ENCODE results near the gene THBS3. TPM values are rescaled to one million over a fixed set of nuclear protein-coding genes. Genes with fewer than 3 reads are reported as not detected.

Gene THBS3
- total and polyA plus RNA-seq, 2 of the 13 experiments (the other 11 are each of a cell fraction or from before 2014, with no cell fraction given) = 0.86 to 3.6 TPM

DNA sequence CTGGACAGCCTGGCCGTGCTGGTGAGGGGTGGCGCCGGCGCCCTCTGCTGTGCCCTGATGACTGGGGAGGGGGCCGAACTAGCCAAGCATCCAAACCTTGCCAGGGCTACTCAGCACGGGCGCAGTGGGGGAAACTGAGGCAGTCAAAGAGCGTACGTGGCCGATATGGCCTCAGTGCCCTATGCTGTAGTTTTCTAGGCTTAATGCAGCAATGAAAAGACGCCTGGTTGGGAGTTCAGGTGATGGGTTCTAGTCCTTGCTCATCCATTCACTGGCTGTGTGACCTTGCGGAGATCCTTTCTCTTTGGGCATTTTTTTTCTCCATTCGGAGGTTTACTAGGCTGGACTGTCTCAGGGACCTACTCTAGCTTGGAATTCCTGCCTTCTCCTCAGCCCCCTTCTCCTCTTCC, 1.6 kb upstream of the THBS3 start (continued):
- TF ChIP-seq, protein P1, sequence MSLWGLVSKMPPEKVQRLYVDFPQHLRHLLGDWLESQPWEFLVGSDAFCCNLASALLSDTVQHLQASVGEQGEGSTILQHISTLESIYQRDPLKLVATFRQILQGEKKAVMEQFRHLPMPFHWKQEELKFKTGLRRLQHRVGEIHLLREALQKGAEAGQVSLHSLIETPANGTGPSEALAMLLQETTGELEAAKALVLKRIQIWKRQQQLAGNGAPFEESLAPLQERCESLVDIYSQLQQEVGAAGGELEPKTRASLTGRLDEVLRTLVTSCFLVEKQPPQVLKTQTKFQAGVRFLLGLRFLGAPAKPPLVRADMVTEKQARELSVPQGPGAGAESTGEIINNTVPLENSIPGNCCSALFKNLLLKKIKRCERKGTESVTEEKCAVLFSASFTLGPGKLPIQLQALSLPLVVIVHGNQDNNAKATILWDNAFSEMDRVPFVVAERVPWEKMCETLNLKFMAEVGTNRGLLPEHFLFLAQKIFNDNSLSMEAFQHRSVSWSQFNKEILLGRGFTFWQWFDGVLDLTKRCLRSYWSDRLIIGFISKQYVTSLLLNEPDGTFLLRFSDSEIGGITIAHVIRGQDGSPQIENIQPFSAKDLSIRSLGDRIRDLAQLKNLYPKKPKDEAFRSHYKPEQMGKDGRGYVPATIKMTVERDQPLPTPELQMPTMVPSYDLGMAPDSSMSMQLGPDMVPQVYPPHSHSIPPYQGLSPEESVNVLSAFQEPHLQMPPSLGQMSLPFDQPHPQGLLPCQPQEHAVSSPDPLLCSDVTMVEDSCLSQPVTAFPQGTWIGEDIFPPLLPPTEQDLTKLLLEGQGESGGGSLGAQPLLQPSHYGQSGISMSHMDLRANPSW (CRISPR knock-in tag; IDR thresholded peaks at IDR 0.05; ENCODE audit: borderline replicate concordance) = no peak
- TF ChIP-seq HNRNPLL (IDR thresholded peaks at IDR 0.05; ENCODE audit: low read depth, low read length, poor library complexity, severe bottlenecking) (no peak), DMAP1 (CRISPR knock-in tag; IDR thresholded peaks at IDR 0.05) (peak; percentile 61; the same call in 1 of the 2 replicates), MED1 (CRISPR knock-in tag; IDR thresholded peaks at IDR 0.05) (no peak), EEA1 (CRISPR knock-in tag; IDR thresholded peaks at IDR 0.05; ENCODE audit: borderline replicate concordance) (peak; percentile 44; the same call in 1 of the 2 replicates), TBX2 (CRISPR knock-in tag; IDR thresholded peaks at IDR 0.05; ENCODE audit: borderline replicate concordance) (no peak), ISX (CRISPR knock-in tag; conservative IDR thresholded peaks at IDR 0.05) (no peak), EED (CRISPR knock-in tag; IDR thresholded peaks at IDR 0.05) (0 out of 2 replicates have a peak, but pooled peaks have one; percentile 1), HIVEP1 (CRISPR knock-in tag; IDR thresholded peaks at IDR 0.05) (no peak), ZNF629 (CRISPR knock-in tag; conservative IDR thresholded peaks at IDR 0.05) (no peak)
- TF ChIP-seq, protein P2, sequence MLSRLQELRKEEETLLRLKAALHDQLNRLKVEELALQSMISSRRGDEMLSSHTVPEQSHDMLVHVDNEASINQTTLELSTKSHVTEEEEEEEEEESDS (CRISPR knock-in tag; IDR thresholded peaks at IDR 0.05; ENCODE audit: borderline replicate concordance) = no peak
- TF ChIP-seq, protein P3, sequence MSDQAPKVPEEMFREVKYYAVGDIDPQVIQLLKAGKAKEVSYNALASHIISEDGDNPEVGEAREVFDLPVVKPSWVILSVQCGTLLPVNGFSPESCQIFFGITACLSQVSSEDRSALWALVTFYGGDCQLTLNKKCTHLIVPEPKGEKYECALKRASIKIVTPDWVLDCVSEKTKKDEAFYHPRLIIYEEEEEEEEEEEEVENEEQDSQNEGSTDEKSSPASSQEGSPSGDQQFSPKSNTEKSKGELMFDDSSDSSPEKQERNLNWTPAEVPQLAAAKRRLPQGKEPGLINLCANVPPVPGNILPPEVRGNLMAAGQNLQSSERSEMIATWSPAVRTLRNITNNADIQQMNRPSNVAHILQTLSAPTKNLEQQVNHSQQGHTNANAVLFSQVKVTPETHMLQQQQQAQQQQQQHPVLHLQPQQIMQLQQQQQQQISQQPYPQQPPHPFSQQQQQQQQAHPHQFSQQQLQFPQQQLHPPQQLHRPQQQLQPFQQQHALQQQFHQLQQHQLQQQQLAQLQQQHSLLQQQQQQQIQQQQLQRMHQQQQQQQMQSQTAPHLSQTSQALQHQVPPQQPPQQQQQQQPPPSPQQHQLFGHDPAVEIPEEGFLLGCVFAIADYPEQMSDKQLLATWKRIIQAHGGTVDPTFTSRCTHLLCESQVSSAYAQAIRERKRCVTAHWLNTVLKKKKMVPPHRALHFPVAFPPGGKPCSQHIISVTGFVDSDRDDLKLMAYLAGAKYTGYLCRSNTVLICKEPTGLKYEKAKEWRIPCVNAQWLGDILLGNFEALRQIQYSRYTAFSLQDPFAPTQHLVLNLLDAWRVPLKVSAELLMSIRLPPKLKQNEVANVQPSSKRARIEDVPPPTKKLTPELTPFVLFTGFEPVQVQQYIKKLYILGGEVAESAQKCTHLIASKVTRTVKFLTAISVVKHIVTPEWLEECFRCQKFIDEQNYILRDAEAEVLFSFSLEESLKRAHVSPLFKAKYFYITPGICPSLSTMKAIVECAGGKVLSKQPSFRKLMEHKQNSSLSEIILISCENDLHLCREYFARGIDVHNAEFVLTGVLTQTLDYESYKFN (CRISPR knock-in tag; conservative IDR thresholded peaks at IDR 0.05) = no peak
- TF ChIP-seq, protein P4, sequence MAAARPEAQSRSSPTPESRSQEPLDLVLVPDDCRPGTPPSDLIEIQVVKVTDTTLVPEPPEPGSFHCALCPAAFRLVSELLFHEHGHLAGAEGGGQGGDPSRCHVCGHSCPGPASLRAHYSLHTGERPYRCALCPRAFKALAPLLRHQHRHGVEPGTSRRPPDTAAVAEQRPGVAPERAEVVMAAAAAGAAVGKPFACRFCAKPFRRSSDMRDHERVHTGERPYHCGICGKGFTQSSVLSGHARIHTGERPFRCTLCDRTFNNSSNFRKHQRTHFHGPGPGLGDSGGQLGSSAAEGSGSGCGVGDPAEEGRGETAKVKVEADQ (CRISPR knock-in tag; IDR thresholded peaks at IDR 0.05; ENCODE audit: borderline replicate concordance) = no peak
- TF ChIP-seq, protein P5, sequence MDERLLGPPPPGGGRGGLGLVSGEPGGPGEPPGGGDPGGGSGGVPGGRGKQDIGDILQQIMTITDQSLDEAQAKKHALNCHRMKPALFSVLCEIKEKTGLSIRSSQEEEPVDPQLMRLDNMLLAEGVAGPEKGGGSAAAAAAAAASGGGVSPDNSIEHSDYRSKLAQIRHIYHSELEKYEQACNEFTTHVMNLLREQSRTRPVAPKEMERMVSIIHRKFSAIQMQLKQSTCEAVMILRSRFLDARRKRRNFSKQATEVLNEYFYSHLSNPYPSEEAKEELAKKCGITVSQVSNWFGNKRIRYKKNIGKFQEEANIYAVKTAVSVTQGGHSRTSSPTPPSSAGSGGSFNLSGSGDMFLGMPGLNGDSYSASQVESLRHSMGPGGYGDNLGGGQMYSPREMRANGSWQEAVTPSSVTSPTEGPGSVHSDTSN (CRISPR knock-in tag; IDR thresholded peaks at IDR 0.05) = no peak
- TF ChIP-seq, protein P6, sequence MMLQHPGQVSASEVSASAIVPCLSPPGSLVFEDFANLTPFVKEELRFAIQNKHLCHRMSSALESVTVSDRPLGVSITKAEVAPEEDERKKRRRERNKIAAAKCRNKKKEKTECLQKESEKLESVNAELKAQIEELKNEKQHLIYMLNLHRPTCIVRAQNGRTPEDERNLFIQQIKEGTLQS (CRISPR knock-in tag; IDR thresholded peaks at IDR 0.05) = no peak
- TF ChIP-seq, protein P7, sequence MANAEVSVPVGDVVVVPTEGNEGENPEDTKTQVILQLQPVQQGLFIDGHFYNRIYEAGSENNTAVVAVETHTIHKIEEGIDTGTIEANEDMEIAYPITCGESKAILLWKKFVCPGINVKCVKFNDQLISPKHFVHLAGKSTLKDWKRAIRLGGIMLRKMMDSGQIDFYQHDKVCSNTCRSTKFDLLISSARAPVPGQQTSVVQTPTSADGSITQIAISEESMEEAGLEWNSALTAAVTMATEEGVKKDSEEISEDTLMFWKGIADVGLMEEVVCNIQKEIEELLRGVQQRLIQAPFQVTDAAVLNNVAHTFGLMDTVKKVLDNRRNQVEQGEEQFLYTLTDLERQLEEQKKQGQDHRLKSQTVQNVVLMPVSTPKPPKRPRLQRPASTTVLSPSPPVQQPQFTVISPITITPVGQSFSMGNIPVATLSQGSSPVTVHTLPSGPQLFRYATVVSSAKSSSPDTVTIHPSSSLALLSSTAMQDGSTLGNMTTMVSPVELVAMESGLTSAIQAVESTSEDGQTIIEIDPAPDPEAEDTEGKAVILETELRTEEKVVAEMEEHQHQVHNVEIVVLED (CRISPR knock-in tag; IDR thresholded peaks at IDR 0.05; ENCODE audit: borderline replicate concordance) = no peak
- TF ChIP-seq, protein P8, sequence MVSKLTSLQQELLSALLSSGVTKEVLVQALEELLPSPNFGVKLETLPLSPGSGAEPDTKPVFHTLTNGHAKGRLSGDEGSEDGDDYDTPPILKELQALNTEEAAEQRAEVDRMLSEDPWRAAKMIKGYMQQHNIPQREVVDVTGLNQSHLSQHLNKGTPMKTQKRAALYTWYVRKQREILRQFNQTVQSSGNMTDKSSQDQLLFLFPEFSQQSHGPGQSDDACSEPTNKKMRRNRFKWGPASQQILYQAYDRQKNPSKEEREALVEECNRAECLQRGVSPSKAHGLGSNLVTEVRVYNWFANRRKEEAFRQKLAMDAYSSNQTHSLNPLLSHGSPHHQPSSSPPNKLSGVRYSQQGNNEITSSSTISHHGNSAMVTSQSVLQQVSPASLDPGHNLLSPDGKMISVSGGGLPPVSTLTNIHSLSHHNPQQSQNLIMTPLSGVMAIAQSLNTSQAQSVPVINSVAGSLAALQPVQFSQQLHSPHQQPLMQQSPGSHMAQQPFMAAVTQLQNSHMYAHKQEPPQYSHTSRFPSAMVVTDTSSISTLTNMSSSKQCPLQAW (CRISPR knock-in tag; IDR thresholded peaks at IDR 0.05) = no peak
